HFFc6 (cell line): ENCODE measurements around the gene RTL9. TPM values are rescaled to one million over a fixed set of nuclear protein-coding genes. Genes with fewer than 3 reads are reported as not detected.

ENCODE experiments used
- DNase-seq: peaks from one replicate; pipeline ENCODE4 v3.0.0-alpha.2; 2018
- H3K27ac Mint-ChIP-seq: 2 replicates; pipeline ENCODE4 v1.8.0; 2020; ENCODE audit warnings: mild to moderate bottlenecking, mixed read lengths
- H3K27me3 Mint-ChIP-seq: 2 replicates; pipeline ENCODE4 v1.8.0; 2021; ENCODE audit warnings: mild to moderate bottlenecking, moderate library complexity, mixed read lengths; ENCODE audit not compliant: insufficient read depth
- H3K36me3 Mint-ChIP-seq: 2 replicates; pipeline ENCODE4 v1.8.0; 2021; ENCODE audit warnings: low read depth, mixed read lengths
- H3K4me1 Mint-ChIP-seq: 2 replicates; pipeline ENCODE4 v1.8.0; 2020; ENCODE audit warnings: low read depth, mixed read lengths
- H3K4me3 Mint-ChIP-seq: 2 replicates; pipeline ENCODE4 v1.8.0; 2020; ENCODE audit warnings: mild to moderate bottlenecking, moderate library complexity, mixed read lengths
- H3K9me3 Mint-ChIP-seq: 2 replicates; pipeline ENCODE4 v1.8.0; 2020; ENCODE audit warnings: mild to moderate bottlenecking, mixed read lengths
- long read RNA-seq: library from polyadenylated mRNA; unstranded; transcript quantifications from one replicate; pipeline ENCODE4 v2.0.0, GENCODE V29; 2019
- total RNA-seq, 6 experiments: library from RNA; stranded (reverse); fragmentation: NEBNext Ultra II Directional; extraction: Animal tissue kit (Norgen Biotek cat#: 25700); gene quantifications; 2 replicates in 1 of 6; 3 replicates in 5 of 6; pipeline ENCODE4 v1.2.3, GENCODE V29; 2021
- TF ChIP-seq, protein P1 (sequence below): fragments of 200-600 bp; sonication (generic); IDR thresholded peaks from 2 replicates; pipeline ENCODE4 v1.5.0; 2021; ENCODE audit warnings: antibody characterized with exemption, mild to moderate bottlenecking

Gene RTL9
- total RNA-seq, result under 1 TPM; 0.24 to 0.48 (median 0.32) TPM
- long read RNA-seq, result 0 reads

DNA sequence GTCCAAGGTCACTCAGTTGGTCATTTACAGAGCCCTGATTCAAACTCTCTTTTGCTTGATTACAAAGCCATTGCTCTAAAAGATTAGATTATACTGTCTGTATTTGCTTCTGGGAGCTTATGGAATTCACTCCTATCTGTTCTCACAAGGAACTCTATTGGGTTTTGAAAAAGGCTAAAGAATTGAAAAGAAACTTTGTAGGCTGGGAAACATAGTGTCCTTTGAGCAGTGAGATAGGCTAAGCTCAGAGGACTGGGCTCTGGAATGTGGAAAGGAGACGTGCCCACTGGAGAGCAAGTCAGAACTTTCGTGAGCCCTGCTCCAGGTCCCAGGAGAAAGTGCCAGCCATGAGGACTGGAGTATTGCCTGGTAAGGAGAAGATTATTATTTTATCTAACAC, at the start of gene RTL9:
Gene RTL9, plus strand, starts transcription at position 301 of the 400 bp plus-strand sequence. CDS start 91,770 bp downstream, outside the sequence.
- H3K4me1 Mint-ChIP-seq, result peaks cover 6% of the 10 kb centered on the region
- TF ChIP-seq, protein P1, sequence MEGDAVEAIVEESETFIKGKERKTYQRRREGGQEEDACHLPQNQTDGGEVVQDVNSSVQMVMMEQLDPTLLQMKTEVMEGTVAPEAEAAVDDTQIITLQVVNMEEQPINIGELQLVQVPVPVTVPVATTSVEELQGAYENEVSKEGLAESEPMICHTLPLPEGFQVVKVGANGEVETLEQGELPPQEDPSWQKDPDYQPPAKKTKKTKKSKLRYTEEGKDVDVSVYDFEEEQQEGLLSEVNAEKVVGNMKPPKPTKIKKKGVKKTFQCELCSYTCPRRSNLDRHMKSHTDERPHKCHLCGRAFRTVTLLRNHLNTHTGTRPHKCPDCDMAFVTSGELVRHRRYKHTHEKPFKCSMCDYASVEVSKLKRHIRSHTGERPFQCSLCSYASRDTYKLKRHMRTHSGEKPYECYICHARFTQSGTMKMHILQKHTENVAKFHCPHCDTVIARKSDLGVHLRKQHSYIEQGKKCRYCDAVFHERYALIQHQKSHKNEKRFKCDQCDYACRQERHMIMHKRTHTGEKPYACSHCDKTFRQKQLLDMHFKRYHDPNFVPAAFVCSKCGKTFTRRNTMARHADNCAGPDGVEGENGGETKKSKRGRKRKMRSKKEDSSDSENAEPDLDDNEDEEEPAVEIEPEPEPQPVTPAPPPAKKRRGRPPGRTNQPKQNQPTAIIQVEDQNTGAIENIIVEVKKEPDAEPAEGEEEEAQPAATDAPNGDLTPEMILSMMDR, result no peak
- no peaks in the 10 kb centered on the region for H3K9me3 Mint-ChIP-seq
- H3K36me3 Mint-ChIP-seq, result no peaks in the 10 kb centered on the region; the same call in 1 of the 2 replicates
- no peaks in the 10 kb centered on the region for H3K27me3 Mint-ChIP-seq
- no peak within 1 kb of the TSS for H3K4me3 Mint-ChIP-seq
- H3K27ac Mint-ChIP-seq, result no peak within 1 kb of the TSS
- DNase-seq, result no peak

DNA sequence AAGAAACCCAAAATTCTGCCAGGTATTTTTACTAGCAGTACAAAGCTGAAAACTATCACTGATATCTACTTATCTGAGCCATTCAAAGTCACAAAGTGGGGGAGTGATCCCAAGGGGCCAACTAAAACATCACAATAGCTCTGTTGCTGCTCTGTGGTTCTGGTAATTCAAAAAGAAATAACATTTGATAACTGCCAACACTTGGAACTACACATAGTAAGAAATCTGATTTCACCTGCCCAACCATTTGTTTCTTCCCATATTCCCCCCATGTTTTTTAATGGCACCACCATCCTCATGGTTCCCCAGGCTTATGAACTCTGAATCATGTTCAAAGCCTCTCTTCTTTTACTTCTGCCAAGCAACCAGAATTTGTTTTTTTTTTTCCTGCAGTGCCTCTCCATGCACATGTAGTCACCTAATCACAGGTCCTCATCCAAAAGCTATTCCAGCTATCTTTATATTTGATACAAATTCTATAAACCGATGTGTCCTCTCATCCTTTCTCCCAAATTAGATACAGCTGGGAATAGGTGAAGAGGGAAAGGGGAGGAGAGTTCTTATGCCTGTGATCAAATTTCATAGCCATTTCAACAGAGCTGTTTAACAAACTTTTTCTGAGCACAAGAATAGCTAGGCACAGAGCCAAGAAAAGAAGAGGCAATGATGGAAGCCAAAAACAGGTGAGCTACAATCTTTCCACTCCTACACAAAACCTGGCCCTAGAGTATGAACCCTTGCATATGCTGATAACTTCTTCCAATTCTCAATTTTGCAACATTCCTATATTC, 48.5 kb upstream of the RTL9 start:
- TF ChIP-seq, protein P1, result no peak
- Mint-ChIP-seq H3K9me3 (no peaks in the 10 kb centered on the region), H3K27ac (0 out of 2 replicates have a peak overlapping the region, but pooled peaks have one; percentile 43), H3K36me3 (peaks cover 5% of the 10 kb centered on the region), H3K4me3 (no peak overlapping the region), H3K4me1 (peaks cover 32% of the 10 kb centered on the region), H3K27me3 (no peaks in the 10 kb centered on the region; the same call in 1 of the 2 replicates)
- DNase-seq, result no peak

DNA sequence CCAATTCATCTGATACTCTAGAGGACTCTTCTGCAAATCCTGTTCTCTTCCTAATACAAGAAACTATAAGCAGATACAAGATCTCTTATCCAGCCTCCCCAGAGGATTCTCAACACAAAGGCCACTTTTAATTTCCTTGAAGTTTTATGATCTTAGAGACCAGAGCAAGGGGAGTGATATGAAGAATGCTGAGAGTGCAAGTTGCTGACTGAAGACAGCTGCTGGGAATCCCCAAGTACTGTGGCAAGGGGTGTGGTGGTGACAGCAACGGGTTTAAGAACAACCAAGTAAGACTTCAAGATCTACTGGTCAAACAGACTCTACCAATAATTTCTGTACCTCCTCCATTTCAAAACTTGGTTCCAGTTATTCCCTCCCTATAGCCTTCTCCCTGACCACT, 47.8 kb upstream of the RTL9 start:
- H3K4me3 Mint-ChIP-seq, result no peak overlapping the region
- no peak overlapping the region; the same call in 1 of the 2 replicates for H3K27ac Mint-ChIP-seq
- DNase-seq, result no peak
- no peaks in the 10 kb centered on the region; the same call in 1 of the 2 replicates for H3K27me3 Mint-ChIP-seq
- TF ChIP-seq, protein P1, result no peak
- H3K36me3 Mint-ChIP-seq, result peaks cover 5% of the 10 kb centered on the region
- no peaks in the 10 kb centered on the region for H3K9me3 Mint-ChIP-seq
- peaks cover 35% of the 10 kb centered on the region for H3K4me1 Mint-ChIP-seq

DNA sequence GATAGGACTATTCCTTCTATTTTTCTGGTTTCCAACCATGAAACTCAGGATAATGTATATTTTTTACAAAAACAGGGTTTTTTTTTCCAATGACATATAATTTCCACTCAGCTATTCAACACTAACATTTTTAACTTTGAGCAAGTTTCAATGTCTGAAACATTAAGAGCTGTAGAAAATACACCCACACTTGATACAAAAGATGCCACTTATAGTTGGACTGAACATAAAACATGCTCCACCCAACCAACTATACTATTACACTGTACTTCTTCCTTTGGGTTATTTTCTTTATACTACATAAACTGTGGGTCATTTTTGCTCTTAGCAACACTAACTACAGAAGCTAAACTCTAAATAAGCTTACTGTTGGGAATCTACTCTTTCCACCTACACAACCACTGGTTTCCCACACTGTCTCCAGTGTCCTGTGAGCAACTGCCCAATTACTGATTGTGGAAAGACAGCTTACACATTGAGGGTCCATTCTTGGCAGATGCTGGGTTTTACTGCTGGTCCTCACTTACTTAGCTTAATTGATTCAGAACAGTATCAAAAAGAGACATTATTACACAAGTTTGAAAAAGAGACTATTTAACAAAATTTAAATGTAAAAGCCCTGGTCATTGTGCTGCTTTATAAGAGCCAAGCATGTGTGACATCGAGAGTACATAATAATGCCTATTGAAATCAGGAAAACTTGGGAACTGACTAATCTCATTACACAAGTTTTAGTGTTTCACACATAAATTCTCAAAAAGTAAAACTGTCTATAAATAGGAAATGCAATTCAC, 47.0 kb upstream of the RTL9 start:
- H3K9me3 Mint-ChIP-seq, result no peaks in the 10 kb centered on the region
- TF ChIP-seq, protein P1, result no peak
- H3K4me3 Mint-ChIP-seq, result no peak overlapping the region
- peaks cover 35% of the 10 kb centered on the region for H3K4me1 Mint-ChIP-seq
- DNase-seq, result no peak
- H3K27me3 Mint-ChIP-seq, result no peaks in the 10 kb centered on the region; the same call in 1 of the 2 replicates
- no peak overlapping the region for H3K27ac Mint-ChIP-seq
- peaks cover 5% of the 10 kb centered on the region for H3K36me3 Mint-ChIP-seq

DNA sequence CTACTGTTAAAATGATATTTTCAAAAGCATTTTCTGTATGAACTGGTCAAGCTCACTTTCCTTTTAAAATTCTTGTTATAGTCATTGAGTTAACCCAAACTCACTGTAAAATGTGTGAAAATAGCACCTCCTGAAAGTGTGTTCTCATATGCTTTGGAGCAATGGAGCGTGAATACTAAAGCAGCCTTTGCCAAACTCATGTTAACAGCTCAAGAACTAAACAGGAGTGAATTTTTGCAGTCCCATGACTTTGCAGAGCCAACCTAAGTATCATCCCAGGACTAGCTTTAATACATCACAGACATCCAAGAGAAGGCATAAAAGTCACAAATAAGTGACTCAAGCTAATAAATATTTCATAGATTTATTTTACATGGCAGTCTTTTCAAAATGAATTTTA, 43.1 kb upstream of the RTL9 start:
- Mint-ChIP-seq H3K4me3 (peak overlapping the region; percentile 95), H3K27ac (peak overlapping the region; percentile 85), H3K4me1 (peaks cover 30% of the 10 kb centered on the region), H3K27me3 (no peaks in the 10 kb centered on the region; the same call in 1 of the 2 replicates), H3K9me3 (no peaks in the 10 kb centered on the region), H3K36me3 (no peaks in the 10 kb centered on the region)
- TF ChIP-seq, protein P1, result no peak
- DNase-seq, result no peak
